Measurements from ENCODE around the gene BTD. TPM values are rescaled to one million over a fixed set of nuclear protein-coding genes. Genes with fewer than 3 reads are reported as not detected.

The BTD gene
- total and polyA plus RNA-seq, 10 of the 15 experiments (the other 5 are each of a cell fraction or from before 2014, with no cell fraction given) = 3.4 to 10.3 (median 5.0) TPM

DNA sequence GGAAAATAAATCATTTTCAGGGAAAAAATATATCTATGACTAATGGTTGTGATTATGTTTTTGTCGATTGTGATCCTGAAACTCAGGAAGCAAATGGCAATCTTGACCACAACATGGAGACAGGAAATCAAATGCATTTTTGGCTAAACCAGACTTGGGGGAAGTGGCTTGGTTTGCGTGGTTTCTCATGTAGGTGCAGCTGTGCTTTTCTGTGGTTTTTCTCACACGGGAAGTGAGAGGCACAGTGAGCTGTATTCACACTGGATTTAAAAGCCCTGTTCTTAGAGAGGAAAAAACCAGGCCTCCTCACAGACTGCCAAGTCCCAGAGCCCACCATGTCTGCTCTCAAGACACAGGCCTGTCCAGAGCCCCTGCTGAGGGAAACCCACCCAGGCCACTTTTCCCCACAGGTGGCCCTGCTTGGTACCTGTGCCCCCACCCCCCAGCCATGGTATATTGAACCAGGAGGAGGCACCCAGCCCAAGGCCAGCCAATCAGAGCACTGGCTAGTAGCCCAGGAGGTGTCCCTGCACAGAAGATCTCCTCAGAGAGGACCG lies 46.1 kb downstream of the BTD start (continued):
- TF ChIP-seq SMAD1 (IDR thresholded peaks at IDR 0.05; ENCODE audit: low read depth, partially characterized antibody) = no peak
- peak; percentile 94 for TF ChIP-seq MTA2 (IDR thresholded peaks at IDR 0.05; ENCODE audit: low read depth)
- peak; percentile 81; the same call in 1 of the 2 replicates for TF ChIP-seq STAT3 (IDR thresholded peaks at IDR 0.05; ENCODE audit: low read depth, low read length)
- TF ChIP-seq, protein P1, sequence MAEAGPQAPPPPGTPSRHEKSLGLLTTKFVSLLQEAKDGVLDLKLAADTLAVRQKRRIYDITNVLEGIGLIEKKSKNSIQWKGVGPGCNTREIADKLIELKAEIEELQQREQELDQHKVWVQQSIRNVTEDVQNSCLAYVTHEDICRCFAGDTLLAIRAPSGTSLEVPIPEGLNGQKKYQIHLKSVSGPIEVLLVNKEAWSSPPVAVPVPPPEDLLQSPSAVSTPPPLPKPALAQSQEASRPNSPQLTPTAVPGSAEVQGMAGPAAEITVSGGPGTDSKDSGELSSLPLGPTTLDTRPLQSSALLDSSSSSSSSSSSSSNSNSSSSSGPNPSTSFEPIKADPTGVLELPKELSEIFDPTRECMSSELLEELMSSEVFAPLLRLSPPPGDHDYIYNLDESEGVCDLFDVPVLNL (IDR thresholded peaks at IDR 0.05; ENCODE audit: low read depth, low read length) = no peak
- peak; percentile 99 for TF ChIP-seq TCF3 (IDR thresholded peaks at IDR 0.05; ENCODE audit: borderline replicate concordance, insufficient read depth, low read depth, low read length)
- TF ChIP-seq, protein P2, sequence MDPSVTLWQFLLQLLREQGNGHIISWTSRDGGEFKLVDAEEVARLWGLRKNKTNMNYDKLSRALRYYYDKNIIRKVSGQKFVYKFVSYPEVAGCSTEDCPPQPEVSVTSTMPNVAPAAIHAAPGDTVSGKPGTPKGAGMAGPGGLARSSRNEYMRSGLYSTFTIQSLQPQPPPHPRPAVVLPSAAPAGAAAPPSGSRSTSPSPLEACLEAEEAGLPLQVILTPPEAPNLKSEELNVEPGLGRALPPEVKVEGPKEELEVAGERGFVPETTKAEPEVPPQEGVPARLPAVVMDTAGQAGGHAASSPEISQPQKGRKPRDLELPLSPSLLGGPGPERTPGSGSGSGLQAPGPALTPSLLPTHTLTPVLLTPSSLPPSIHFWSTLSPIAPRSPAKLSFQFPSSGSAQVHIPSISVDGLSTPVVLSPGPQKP (IDR thresholded peaks at IDR 0.05; ENCODE audit: low read depth, low read length) = no peak
- TF ChIP-seq PML (IDR thresholded peaks at IDR 0.05; ENCODE audit: low read length) = peak; percentile 84; the same call in 1 of the 2 replicates
- TF ChIP-seq, protein P3, sequence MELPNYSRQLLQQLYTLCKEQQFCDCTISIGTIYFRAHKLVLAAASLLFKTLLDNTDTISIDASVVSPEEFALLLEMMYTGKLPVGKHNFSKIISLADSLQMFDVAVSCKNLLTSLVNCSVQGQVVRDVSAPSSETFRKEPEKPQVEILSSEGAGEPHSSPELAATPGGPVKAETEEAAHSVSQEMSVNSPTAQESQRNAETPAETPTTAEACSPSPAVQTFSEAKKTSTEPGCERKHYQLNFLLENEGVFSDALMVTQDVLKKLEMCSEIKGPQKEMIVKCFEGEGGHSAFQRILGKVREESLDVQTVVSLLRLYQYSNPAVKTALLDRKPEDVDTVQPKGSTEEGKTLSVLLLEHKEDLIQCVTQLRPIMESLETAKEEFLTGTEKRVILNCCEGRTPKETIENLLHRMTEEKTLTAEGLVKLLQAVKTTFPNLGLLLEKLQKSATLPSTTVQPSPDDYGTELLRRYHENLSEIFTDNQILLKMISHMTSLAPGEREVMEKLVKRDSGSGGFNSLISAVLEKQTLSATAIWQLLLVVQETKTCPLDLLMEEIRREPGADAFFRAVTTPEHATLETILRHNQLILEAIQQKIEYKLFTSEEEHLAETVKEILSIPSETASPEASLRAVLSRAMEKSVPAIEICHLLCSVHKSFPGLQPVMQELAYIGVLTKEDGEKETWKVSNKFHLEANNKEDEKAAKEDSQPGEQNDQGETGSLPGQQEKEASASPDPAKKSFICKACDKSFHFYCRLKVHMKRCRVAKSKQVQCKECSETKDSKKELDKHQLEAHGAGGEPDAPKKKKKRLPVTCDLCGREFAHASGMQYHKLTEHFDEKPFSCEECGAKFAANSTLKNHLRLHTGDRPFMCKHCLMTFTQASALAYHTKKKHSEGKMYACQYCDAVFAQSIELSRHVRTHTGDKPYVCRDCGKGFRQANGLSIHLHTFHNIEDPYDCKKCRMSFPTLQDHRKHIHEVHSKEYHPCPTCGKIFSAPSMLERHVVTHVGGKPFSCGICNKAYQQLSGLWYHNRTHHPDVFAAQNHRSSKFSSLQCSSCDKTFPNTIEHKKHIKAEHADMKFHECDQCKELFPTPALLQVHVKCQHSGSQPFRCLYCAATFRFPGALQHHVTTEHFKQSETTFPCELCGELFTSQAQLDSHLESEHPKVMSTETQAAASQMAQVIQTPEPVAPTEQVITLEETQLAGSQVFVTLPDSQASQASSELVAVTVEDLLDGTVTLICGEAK (IDR thresholded peaks at IDR 0.05; ENCODE audit: borderline replicate concordance) = no peak
- TF ChIP-seq ZNF217 (IDR thresholded peaks at IDR 0.05) = peak; percentile 91
- TF ChIP-seq, protein P4, sequence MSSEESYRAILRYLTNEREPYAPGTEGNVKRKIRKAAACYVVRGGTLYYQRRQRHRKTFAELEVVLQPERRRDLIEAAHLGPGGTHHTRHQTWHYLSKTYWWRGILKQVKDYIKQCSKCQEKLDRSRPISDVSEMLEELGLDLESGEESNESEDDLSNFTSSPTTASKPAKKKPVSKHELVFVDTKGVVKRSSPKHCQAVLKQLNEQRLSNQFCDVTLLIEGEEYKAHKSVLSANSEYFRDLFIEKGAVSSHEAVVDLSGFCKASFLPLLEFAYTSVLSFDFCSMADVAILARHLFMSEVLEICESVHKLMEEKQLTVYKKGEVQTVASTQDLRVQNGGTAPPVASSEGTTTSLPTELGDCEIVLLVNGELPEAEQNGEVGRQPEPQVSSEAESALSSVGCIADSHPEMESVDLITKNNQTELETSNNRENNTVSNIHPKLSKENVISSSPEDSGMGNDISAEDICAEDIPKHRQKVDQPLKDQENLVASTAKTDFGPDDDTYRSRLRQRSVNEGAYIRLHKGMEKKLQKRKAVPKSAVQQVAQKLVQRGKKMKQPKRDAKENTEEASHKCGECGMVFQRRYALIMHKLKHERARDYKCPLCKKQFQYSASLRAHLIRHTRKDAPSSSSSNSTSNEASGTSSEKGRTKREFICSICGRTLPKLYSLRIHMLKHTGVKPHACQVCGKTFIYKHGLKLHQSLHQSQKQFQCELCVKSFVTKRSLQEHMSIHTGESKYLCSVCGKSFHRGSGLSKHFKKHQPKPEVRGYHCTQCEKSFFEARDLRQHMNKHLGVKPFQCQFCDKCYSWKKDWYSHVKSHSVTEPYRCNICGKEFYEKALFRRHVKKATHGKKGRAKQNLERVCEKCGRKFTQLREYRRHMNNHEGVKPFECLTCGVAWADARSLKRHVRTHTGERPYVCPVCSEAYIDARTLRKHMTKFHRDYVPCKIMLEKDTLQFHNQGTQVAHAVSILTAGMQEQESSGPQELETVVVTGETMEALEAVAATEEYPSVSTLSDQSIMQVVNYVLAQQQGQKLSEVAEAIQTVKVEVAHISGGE (CRISPR knock-in tag; IDR thresholded peaks at IDR 0.05) = no peak
- TF ChIP-seq, protein P5, sequence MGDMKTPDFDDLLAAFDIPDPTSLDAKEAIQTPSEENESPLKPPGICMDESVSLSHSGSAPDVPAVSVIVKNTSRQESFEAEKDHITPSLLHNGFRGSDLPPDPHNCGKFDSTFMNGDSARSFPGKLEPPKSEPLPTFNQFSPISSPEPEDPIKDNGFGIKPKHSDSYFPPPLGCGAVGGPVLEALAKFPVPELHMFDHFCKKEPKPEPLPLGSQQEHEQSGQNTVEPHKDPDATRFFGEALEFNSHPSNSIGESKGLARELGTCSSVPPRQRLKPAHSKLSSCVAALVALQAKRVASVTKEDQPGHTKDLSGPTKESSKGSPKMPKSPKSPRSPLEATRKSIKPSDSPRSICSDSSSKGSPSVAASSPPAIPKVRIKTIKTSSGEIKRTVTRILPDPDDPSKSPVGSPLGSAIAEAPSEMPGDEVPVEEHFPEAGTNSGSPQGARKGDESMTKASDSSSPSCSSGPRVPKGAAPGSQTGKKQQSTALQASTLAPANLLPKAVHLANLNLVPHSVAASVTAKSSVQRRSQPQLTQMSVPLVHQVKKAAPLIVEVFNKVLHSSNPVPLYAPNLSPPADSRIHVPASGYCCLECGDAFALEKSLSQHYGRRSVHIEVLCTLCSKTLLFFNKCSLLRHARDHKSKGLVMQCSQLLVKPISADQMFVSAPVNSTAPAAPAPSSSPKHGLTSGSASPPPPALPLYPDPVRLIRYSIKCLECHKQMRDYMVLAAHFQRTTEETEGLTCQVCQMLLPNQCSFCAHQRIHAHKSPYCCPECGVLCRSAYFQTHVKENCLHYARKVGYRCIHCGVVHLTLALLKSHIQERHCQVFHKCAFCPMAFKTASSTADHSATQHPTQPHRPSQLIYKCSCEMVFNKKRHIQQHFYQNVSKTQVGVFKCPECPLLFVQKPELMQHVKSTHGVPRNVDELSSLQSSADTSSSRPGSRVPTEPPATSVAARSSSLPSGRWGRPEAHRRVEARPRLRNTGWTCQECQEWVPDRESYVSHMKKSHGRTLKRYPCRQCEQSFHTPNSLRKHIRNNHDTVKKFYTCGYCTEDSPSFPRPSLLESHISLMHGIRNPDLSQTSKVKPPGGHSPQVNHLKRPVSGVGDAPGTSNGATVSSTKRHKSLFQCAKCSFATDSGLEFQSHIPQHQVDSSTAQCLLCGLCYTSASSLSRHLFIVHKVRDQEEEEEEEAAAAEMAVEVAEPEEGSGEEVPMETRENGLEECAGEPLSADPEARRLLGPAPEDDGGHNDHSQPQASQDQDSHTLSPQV (IDR thresholded peaks at IDR 0.05) = no peak
